Prostate gland (tissue), 2 donors: Measurements from ENCODE around the gene PRDM13.

Source experiments
- CTCF ChIP-seq, 4 experiments: fragments of 200-600 bp in 2 of 4; fragments of 450-650 bp in 2 of 4; sonication (generic) in 2 of 4; IDR thresholded peaks; 1 replicate in 3 of 4; 2 replicates in 1 of 4; pipeline ENCODE4 v1.5.1; 2016 to 2019; ENCODE audit warnings: antibody characterized with exemption in 4 of 4, mild to moderate bottlenecking in 2 of 4, moderate library complexity in 2 of 4
- POLR2A ChIP-seq: fragments of 450-650 bp; IDR thresholded peaks from one replicate; pipeline ENCODE4 v1.6.1; 2016; ENCODE audit warnings: antibody characterized with exemption, mild to moderate bottlenecking
- POLR2AphosphoS5 ChIP-seq: sonication (generic); formaldehyde crosslinking; IDR thresholded peaks from one replicate; pipeline ENCODE4 v1.6.1; 2017; ENCODE audit warnings: antibody characterized with exemption

GRCh38 chr6:99603421-99604165, 3.0 kb upstream of the PRDM13 start:
- TF ChIP-seq CTCF (IDR thresholded peaks at IDR 0.05) (no peak), POLR2A (no peak), POLR2AphosphoS5 (no peak)
